NCI-H748 (cell line): ENCODE data around the gene PHOX2B.

Experiments
- DNase-seq: peaks from one replicate; lab custom pipeline; 2025; ENCODE audit not compliant: unreplicated experiment; lab: John Stamatoyannopoulos, UW

PHOX2B gene

GRCh38 chr4:41748571-41749475 is at the start of gene PHOX2B:
Gene PHOX2B (minus strand): TSS chr4:41748725. CDS start chr4:41748610, 115 bp downstream.
- DNase-seq: peak; percentile 62

DNA sequence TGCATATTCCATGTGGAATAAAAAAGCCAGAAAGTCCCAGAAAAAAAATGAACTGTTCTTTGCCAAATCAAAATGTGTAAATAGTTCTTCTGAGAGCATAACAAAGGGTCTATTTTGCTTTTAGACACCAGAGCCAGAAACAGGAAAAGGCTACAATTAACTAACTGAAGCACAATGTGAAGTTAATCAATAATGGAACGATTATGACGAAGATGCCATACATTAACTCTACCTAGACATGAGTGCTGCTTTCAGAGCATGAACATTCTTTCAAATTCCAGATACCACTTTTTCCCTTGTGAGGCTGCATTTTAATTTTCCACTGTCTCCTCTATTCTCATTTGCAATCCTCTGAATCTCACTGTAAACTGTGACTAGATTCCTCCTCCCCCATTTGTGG is 48.7 kb upstream of the PHOX2B start:
- DNase-seq: peak; percentile 38

- DNase-seq: no peak
Measured at GRCh38 chr4:41796545-41797210, 48.2 kb upstream of the PHOX2B start.

DNA sequence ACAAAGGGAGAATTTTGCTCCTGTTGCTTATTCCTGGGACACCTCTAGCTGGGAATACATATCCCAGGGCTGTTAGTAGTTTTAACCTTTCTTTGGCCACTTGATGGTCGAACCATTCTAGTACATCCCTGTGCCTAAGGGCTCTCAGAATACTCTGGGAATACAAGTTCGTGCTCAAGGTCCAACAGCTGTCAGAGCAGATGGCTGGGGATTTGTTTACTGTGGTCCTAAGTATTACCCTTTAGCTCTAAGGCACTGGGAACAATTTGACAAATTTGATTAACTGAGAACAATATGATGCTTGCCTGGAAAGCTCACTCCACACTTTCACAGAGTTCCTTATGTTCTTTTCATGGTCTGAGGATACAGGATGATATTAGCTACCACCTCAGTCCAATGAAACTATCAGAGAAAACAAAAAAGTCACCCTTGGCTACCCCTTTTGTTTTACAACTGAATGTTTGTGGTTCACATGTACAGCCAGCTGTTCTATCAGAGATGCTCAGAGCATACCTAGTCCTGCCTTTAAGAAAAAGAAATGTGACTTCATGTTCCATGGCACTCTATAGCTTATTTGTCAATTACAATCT is 47.4 kb upstream of the PHOX2B start:
- DNase-seq: no peak

DNA sequence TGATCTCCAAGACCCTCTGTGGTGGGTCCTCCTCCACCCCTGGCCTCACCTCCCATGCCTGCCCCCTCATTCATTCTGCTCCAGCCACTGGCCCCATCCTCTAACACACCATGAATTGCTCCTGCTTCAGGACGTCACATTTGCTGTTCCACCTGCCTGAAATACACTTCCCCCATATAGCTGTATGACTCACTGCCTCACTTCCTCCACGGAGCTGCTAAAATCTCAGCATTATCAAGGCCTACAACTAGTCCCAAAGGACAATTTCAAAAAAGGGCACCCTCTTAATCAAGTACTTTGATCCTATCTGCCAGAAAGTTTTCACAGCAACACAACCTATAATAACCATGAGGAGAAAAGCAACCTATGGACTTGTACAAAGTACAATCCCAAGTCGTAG is 43.6 kb upstream of the PHOX2B start:
- DNase-seq: no peak

DNA sequence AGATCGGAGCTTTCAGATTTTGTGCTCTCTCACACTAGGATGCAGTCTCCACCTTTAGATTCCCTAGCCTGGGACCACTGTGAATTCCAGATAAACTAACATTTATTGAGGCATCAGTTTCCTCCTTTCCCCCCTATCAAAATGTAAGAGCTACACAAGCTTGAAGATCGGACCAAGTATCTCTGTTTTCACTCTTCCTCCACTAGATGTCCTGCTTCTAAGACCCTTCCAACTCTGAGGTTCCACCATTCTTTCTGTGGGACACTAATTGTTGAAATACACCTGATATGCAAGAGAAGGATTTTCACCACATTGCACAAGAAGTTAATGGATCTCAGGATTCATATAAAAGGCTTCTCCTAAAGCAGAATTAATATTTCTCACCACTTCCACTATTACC is 43.0 kb upstream of the PHOX2B start:
- no peak for DNase-seq

DNA sequence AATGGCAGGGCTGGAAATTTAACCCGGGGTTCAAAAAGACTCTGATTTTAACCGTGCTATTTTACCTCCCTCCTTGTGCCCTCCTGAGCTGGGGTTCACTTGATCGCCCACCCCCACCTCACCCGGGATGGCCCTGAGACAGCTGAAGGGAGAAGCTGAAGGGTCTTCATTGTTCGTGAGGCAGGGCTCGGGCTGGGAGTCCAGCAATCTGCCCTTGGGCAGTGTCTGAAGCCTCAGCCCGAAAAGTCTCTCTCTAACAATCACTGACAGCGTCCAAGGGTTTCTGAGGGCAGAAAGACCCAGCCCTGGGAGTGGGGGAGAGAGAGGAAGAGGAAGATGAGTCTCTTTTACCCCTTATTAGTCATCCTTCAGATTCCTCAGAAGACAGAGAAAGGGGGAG is 39.4 kb upstream of the PHOX2B start:
- no peak for DNase-seq

- no peak for DNase-seq
Measured at GRCh38 chr4:41785665-41786064, 37.1 kb upstream of the PHOX2B start.

DNA sequence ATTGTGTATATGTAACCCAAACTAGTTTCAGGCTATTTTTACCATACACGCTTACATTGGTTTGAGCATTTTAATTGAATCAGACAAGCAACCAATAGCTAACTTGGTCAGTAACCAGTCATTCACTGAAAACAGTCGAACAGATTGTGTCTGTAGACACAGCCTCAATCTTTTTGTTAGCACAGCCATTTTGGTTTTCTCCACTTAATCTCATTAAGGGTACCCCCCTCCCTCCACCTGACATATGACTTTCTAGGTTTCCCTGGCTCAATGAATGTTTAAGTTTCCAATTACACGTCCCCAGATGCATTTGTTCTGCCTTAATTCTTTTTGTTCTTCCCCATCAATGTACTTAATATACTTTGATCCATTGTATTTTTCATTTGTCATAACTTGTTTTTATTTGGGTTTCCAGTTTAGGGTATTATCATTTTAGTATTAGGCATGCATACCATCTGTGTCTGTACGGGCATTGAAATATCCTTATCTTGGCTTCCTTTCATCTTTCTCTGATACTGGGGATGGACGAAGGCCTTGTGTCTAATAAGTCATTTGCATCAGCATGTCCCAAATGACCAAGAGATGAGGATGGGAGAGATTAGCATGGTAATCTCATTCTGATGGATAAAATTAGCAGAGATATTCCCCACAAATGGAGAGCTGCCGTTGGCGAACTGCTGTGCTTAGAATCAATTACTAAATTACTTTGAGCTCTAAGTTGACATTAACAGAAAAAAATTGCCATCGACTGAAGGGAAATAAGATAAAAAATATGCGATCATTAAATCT is 35.9 kb upstream of the PHOX2B start:
- no peak for DNase-seq

DNA sequence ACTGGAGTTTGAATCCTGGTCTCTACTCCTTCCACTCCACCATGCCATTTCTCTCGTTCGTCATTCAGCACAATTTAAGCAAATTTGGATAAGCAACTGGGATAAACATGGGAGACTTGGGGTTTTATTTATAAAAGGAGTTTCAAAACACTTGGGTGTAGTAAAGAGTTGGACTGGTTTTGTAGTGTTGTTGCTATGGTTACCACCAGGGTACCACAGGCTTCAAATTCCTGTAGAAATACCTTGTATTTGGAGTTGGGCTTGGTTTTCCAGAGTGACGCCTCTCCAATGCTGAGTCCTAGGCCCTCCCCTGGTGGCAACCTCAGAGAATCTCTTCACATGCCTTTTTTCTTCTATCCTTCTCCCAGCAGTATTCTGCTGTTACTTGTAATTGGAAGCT is 27.9 kb upstream of the PHOX2B start:
- no peak for DNase-seq

DNA sequence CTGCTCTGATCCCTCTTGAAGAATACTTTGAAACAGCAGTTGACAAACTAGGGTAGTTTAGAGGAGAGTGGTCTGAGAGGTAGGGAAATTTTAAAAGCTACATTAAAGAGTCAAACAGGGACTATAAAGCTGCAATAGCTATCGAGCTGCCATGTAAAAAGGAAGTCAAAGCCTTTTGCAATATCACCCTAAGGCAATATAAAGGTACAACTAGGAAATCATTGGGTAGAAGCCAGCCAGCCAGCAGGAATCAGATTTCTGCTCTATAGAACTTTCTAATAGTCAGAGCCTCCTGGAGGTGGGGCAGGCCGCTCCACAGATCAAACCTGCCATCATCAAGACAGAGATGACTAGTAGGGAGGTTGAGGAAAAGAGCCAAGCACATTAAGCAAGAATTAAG is 15.2 kb upstream of the PHOX2B start:
- no peak for DNase-seq

DNA sequence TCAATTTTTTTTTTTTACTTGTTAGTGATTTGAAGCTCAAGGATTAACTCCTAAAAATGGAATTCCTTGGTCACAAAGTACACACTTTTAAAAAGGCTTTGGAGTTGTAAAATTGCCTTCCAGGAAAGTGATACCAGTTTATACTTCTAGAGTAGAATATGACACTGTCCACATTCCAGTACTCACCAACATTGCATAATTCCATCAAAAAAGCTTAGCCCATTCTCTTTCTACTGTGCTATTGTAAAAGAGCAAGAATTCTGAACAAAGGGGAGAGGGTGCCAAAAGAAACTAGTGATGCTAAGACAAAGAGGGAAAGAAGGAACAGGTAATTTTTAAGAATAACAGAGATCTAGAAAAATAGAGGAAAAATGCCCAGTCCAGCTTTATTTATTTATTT is 10.4 kb upstream of the PHOX2B start:
- no peak for DNase-seq

- no peak for DNase-seq
Measured at GRCh38 chr4:41757521-41758156, 9.1 kb upstream of the PHOX2B start.

DNA sequence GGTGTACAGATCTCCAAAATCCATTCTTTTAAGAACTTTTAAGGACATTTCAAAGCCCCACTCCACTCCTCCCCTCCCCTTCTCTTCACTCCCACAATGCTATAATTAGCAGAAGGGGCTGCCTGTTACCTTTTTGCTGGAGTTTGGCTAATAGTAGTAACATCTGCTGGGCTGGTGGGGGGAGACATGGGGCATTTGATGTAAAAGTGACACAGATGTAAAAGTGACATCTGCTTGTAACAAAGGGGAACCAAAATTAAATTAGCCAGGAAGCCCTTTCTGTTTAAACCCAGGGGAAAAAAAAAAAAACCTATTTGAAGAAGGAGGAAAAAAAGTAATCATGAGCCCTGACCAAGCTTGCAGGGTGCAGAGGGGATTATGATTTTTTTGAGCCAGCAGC is 5.4 kb upstream of the PHOX2B start:
- DNase-seq: no peak

GRCh38 chr4:41752081-41752836 is 3.7 kb upstream of the PHOX2B start:
- DNase-seq: no peak

- DNase-seq: no peak
Measured at GRCh38 chr4:41751449-41752061, 3.0 kb upstream of the PHOX2B start.

- DNase-seq: no peak
Measured at GRCh38 chr4:41750626-41751448, 2.3 kb upstream of the PHOX2B start.

- peak; percentile 81 for DNase-seq
Measured at GRCh38 chr4:41750121-41750625, 1.6 kb upstream of the PHOX2B start.

DNA sequence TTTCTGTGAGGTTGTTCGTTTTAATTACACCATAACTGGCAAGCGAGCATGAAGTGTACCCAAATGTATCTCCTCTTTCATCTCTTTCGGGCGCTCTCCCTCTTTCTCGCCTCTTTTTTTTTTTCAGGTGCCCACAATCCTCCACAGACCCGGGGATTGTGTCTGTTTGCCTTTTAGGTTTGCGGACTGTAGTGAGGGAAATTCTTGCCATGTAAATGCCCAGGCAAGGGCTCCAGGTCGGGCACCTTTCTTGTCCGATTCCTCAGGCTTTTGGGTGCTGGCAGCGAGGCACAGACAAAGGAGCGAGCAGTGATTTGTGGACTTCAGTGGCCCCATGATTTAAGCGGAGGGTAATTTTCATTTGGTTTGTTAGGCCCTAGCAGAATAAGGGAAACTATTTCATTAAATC is 1.1 kb upstream of the PHOX2B start:
- DNase-seq: peak; percentile 56
